ENCODE data around the gene WWTR1.

Gene WWTR1

GRCh38 chr3:149470381-149470780 lies 187.4 kb downstream of the WWTR1 start:
- no peak overlapping the region for H3K4me3 ChIP-seq (ENCODE audit: low read depth, low read length)
- TF ChIP-seq CTCF (IDR thresholded peaks at IDR 0.05; ENCODE audit: low read depth, low read length) = no peak

GRCh38 chr3:149468504-149469212 lies 189.2 kb downstream of the WWTR1 start:
- TF ChIP-seq CTCF (IDR thresholded peaks at IDR 0.05; ENCODE audit: low read depth, low read length) = no peak
- H3K4me3 ChIP-seq (ENCODE audit: low read depth, low read length) = no peak overlapping the region

Data from WI38 (cell line).